HG03520 (cell line): ENCODE data around the gene PABPN1.
"Not testable (repeated sequence)": the region's sequence is repeated elsewhere in the genome, so short reads cannot be mapped to it uniquely, and the experiment has no call there.

Experiments
- ATAC-seq: cut with Tn5 transposase; IDR thresholded peaks from one replicate; pipeline ENCODE4 v1.9.1; 2021; ENCODE audit warnings: mild to moderate bottlenecking, moderate library complexity; ENCODE audit not compliant: unreplicated experiment

PABPN1 gene, protein sequence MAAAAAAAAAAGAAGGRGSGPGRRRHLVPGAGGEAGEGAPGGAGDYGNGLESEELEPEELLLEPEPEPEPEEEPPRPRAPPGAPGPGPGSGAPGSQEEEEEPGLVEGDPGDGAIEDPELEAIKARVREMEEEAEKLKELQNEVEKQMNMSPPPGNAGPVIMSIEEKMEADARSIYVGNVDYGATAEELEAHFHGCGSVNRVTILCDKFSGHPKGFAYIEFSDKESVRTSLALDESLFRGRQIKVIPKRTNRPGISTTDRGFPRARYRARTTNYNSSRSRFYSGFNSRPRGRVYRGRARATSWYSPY

DNA sequence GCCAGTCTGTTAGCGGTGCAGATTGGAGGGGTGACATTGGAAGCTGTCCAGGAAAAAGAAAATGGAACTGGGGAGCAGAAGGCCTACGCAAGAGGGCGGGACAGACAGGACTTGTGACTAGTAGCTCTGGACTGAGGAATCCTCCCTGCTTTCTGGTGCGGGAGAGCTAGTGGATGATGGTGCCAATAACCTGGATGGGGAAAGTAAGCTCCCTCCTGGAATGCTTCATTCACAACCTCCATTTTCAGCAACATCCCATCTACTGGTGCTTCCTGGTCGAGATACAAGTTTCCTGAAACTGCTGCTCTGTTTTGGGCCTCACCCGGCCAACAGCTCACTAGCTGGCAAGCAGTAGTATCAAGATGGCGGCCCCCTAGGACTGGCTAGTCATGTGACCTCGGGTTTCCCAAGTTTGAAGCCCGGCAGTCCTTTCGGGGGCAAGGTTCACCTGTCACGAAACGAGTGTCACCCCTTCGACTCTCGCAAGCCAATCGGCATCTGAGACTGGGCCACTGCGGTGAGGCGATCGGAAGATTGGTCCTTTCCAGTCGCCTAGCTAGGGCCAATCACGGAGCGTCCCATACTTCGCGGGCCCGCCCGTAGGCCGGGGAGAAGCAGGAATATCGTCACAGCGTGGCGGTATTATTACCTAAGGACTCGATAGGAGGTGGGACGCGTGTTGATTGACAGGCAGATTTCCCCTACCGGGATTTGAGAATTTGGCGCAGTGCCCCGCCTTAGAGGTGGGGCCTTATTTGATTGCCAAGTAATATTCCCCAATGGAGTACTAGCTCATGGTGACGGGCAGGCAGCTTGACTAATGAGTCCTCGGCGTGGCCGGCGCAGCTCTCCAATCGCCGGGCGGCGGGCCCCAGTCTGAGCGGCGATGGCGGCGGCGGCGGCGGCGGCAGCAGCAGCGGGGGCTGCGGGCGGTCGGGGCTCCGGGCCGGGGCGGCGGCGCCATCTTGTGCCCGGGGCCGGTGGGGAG is at the start of gene PABPN1:
Gene PABPN1 (plus strand): TSS at position 874 of the 988 bp plus-strand sequence. CDS start 13 bp downstream, at position 887.
- peak; percentile 85 for ATAC-seq

DNA sequence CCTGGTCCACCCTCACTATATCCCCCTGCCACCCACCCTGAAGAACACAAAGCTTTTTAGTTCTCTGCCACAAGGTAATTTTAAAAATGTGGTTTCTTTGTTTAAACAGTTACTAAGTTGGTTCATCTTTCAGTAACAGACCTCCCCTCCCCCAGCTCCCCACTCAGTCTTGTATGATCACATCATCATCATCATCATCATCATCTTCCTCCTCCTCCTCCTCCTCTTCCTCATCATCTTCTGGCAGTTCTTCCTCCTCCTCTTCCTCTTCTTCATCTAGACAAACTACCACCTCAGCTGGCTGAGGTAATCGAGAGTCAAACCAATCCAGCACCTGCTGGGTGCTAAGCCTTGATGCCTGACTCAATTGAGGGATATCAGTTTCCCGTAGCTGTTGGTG is 45.8 kb upstream of the PABPN1 start:
- no peak for ATAC-seq

DNA sequence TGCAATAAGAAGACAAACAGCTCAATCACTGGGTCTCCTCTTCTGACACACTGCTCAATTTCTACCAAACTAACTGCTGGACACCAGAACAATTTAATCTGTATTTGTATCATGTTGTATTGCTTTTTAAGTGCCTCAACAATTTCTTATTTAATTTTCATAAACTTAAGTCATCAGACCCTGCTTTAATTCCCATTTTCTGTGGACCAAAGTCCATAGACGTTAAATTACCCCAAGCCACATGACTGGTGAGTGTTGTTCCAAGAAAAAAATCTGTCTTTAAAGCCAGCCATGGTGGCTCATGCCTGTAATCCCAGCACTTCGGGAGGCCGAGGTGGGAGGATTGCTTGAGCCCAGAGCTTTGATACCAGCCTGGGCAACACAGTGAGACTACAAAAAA is 44.1 kb upstream of the PABPN1 start:
- no peak for ATAC-seq

DNA sequence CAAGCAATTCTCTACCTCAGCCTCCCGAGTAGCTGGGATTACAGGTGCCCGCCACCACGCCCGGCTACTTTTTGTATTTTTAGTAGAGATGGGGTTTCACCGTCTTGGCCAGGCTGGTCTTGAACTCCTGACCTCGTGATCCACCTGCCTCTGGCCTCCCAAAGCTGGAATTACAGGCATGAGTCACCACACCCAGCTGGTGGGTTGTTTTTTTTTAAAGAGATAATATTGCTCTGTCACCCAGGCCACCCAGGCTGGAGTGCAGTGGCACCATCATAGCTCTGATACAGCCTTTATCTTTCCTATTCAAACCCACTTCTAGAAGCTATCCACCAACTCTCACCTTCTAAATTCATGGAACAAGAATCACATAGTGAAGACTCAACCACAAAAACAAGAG is 43.3 kb upstream of the PABPN1 start:
- not testable (repeated sequence) for ATAC-seq

DNA sequence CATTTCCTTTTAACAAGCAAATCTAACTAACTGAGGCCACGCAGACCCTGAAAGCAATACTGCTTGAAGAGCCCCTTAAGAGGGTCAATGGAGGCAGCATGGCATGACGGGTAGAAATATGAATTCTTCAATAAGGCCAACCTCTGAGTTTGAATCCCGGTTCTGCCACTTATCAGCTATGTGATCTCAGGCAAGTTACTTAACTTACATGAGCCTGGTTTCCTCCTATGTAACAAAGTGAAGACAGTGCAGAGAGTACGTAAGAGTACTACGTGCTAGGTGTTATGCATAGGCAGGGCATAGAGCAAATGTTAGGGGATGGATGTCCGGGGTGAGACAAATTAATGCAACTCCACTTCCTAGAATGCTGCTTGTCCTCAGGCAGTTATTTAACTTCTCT is 40.0 kb upstream of the PABPN1 start:
- ATAC-seq: no peak

DNA sequence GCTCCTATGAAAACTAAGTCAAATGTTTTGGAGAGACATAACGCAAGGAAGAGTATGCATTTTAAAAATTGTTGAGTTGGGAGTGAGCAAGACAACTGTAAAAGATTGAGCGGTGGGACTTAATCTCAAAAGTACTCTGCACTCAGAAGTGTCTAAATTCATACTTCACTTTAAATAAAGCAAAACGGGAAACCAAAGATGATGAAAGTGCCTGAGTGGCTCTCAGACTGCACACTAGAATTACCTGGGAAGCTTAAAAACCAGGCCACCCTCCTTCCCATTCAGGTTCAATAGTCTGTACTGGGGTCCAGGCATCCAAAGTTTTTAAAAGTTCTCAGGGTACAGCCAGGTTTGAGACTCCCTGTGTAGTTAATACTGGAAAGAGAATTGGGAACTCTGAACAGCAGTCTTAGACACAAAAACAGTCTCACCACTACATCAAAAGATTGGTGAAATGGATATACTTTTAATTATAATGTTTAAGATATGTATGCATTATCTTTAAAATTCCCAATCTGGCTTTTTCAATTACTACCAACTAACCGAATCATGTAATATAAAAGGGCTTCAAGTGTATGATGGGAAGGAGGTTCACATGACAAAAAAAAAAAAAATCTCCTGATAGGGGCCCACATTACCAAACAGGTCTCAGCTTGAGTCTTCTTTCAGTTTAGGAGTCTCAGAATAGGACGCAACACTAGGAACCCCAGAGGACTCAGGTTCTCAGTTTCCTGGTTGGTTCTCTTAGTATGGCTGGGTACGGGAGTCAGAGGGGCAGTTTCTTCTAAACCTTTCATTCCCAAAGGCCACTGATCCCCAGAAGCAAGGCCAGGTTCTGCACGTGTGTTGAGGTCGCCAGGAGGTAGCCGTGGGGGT is 36.4 kb upstream of the PABPN1 start:
- ATAC-seq: no peak

DNA sequence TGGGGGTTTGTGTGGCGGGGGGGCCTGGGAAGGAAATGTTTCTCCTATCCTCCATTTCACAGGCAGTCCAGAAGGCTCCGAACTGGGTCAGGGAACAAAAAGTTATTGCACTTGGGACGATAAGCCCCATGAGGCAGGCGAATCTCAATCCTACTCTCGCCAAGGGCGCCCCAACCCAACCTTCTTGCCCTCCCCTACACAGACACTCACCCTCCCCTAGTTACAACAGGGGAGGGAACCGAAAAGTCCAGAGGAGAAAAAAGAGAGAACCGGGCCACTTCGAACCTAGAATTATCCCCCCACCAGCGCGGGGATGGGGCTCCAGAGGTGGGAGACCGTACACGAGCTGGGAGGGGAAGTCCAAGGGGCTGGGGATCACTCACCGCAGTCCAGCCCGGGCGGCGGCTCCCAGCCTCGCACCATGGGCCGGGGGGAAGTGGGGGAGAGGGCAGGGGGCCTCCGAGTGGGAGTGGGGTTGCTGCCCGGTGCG is 35.7 kb upstream of the PABPN1 start:
- peak; percentile 23 for ATAC-seq

DNA sequence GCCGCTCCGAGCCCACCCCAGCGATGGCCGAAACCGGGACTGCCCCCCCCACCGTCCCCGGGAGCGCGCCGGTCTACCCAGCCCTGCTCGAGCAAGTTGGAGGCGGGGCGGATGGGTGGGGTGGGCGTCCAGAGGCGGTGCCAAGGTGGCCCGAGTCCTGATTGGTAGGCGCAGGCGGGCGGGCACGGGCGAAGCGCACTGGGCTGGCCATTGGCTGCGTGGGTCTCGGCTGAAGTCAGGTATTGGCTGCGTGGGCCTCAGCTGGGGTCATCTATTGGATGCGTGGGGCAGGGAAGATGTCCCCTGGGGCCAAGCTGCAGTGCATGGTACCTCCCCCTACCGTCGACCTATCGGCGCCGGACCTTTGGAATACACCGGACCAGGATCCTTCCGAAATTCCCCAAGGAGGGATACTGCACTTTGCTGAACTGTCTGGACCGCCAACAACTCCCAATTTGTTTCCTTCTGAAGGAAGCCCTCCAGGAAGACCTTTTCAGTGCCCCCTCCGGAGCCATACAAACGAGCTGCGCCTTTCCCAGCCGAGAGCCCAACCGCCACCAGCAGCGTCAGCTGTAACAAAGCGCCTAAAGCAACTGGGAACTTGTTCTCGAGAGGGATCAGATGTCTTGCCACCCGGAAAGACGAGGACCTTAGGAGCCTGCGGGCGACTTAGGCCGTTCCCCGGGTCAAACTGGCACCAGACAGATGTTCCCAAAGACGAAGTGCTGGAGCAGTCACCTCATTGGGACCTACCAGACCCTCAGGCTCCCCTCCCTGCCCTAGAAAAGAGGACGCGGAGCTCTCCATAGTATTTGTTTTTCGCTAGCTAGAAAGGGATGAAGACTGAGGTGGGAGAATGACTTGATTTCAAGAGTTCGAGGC is 35.0 kb upstream of the PABPN1 start, which contains the start of gene HOMEZ:
Gene HOMEZ (minus strand): TSS at position 113 of the 882 bp plus-strand sequence. CDS start 180 bp downstream, outside the sequence.
- ATAC-seq: peak; percentile 95

DNA sequence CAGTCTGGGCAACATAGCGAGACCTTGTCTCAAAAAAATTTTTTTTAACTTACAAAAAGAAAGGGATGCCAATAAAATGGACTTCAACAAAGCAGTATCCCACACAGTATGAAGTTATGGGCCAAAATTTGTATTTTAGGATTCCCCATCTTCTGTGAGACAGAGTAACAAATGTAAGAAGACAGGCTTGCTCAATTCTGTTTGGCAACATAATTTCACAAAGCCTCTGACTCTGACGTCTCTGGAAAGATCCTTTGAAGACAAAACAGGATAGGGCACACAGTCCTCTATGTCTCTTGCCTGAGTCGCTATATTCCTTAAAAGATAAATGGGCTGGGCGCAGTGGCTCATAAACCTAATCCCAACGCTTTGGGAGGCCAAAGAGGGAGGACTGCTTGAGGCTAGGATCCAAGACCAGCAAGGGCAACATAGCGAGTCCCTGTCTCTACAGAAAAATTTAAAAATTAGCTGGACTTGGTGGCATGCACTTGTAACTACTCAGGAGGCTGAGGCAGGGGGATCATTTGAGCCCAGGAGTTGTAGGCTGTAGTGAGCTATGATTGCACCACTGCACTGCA is 34.3 kb upstream of the PABPN1 start:
- ATAC-seq: no peak

DNA sequence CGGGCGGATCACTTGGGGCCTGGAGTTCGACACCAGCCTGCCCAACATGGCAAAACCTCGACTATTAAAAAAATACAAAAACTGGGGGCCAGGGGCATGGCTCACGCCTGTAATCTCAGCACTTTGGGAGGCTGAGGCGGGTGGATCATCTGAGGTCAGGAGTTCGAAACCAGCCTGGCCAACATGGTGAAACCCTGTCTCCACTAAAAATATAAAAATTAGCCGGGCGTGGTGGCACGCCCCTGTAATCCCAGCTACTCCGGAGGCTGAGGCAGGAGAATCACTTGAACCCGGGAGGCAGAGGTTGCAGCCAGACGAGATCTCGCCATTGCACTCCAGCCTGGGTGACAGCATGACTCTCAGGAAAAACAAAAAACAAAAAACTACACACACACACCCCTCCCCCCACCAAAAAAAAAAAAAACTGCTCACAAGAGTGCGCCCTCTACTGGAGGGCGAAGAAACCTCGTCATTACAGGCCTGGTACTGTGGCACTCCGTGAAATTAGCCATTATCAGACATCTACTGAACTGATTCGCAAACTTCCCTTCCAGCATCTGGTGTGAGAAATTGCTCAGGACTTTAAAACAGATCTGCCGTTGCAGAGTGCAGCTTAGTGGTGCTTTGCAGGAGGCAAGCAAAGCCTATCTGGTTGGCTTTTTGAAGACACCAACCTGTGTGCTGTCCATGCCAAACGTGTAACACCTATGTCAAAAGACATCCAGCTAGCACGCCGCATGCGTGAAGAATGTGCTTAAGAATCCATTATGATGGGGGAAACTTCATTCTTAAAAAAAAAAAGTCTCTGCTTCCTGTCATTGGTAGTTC is 26.3 kb upstream of the PABPN1 start:
- ATAC-seq: no peak

DNA sequence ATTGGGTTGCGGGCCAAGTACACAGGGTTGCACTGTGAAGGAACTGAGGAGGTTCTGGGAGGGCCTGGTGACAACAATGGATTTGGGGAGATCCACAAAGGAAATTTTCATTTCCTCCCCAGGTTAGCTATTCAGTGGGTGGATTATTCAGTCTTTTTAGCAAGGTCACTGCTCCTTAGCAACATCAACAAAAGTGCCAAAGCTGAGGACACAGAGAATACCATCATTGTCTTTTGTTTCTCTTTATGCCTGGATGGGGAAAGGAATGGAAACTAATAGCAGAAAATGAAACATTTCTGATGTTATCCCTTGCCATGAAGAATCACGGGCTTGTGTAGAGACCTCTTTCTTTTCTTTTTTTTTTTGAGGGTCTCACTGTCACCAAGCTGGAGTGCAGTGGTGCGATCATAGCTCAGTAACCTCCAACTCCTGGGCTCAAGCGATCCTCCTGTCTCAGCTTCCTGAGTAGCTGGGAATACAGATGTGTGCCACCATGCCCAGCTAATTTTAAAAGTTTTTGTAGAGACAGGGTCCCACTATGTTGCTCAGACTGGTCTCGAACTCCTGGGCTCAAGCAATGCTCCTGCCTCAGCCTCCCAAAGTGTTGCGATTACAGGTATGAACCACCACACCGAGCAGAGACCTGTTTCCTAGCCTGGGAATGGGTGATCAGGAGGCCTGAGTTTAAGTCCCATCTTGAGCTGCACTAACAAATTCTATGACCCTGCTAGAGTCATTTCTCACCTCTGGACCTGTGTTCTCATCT is 25.1 kb upstream of the PABPN1 start:
- ATAC-seq: no peak

DNA sequence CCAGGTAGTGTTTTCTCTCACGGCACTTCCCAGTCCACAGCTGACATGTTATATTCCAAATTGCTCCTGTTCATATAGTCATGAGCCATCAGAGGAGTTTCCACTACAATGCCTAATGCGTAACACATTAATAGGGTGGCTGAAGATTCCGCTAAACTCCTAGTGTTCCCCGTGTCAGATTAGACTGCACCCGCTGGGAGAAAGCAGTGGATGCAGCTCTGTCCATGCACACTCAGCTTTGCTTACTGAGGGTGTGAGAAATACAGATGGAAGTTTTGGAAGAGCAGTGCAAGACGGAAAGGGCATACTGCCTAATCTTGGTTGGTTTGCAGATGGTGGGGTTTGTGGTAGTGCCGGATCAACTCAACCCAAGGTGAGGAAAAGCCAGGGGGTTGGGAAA is 24.2 kb upstream of the PABPN1 start:
- ATAC-seq: no peak

DNA sequence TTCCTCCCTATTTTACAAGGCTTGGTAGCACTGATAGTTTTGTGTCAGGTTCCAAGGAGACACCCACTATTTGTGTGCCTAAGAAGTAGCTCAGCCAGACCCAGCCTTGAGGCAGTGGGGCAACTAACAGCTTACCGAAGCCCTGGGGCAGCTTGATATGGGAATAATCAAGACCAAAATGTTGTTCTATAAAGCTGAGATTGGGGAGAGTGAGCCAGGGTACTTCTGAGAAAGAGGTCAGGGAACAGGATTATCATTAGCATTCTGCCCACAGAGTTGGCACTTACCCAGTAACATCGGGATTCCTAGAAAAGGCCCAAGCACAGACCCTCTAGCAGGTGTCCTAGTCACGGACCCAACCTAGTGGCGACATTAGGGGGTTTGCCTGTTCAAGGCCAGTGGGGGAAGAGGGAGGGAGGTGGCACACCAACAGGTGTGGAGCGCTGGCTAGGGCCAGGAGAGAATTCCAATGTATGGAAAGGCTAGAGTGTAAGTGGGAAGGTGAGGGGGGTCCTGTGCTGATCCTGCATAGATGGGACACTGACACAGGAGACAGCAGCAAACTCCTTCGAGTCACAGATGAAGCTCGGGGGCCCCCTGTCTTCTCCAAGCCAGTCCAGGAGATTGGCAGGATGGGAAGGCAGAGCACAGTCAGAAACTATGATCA is 23.5 kb upstream of the PABPN1 start:
- ATAC-seq: no peak

DNA sequence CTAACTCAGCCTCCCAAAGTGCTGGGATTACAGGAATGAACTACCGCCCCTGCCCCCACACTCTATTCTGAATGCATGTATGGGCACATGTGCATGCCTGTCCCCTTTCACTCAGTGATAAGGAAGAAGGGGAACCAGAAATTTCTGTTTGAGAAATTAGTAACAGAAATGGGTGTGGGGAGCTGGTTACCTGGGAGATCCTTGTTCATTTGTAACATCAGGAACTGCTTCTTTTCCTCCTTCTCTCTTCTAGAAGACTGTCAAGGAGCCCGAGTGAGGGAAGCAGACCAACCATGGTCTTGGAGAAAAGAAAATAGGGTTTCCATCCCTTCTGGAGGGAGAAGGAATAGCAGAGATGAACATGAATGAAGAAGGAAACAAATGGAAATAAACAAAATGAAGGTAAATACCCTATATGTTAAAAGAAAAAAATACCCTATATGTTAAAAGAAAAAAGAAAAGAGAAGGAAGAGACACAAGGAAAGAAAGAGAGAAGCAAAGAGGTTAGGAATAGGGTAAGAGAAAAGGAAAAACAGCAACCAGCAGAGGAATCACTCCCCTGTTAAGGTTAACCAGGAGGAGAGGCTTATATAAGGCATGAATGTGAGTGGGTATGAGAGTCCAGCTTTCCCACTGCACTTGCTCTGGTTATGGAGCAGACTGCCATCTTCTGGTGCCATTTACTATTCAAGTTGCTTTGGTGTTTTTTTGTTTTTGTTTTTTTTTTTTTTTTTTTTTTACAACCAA is 21.9 kb upstream of the PABPN1 start:
- ATAC-seq: no peak

DNA sequence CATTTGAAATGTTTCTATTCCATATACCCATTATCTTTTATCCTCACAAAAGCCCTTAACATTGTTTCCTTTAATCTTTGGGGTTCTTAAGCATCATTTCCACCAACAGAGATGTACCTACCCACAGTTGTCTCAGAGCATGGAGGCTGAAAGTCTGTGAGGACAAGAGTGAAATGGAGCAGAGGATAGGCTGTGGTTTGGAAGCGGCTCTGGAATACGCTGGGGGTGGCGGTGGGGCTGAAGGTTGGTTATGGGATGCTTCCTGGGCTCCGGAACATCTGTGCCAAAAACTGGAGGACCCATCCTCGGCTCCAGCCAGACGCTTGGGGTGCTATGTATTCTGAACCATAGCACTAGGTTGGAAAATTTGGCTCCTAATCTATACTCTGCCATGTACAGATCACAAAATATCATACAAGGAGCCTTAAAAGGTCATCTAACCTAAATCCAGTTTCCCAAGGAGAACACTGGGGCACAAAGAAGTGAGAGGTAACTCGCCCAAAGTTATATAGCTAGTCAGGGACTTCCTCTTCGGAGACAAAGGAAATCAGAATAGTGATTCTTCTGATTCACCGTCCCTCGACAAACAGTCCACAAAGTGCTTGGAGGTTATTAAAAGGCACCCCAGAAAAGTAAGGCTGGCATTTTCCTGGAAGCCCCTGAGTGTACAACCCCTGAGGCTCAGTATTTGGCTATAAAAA is 21.1 kb upstream of the PABPN1 start:
- no peak for ATAC-seq

DNA sequence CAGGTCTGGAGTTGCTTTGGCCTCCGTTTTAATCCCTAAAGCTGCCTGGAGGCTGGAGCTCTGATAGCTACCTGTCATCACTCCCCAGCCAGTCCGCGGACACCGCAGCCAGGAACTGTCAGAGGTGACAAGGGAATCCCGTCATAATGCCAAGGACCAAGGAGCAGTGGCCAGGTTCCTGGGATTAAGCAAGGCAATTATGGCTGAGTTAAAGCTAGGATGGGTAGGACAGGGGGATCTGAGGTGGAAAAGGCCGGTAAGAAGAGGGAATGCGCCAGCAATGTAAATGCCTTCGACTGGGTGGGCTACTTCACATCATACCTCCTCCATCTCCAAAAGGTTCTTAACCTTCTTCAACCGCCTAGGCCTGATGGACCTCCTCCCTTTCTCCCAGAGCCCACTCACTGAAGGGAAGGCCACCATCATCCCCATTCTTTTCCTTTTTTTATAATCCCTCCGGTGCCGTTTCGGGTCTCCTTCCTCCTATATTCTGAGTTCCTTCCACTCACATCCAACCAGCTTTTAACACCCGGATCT is 20.5 kb upstream of the PABPN1 start:
- no peak for ATAC-seq
